Ishikawa (cell line): Measurements from ENCODE around the gene FASN.

Source experiments
- EP300 ChIP-seq: IDR thresholded peaks from 2 replicates; pipeline ENCODE4 v1.6.1; 2012; ENCODE audit warnings: borderline replicate concordance
- TAF1 ChIP-seq: IDR thresholded peaks from 2 replicates; pipeline ENCODE4 v1.6.1; 2012; ENCODE audit warnings: low read depth, mild to moderate bottlenecking
- ZBTB7A ChIP-seq: IDR thresholded peaks from 2 replicates; pipeline ENCODE4 v1.6.1; 2012; ENCODE audit warnings: low read depth

DNA sequence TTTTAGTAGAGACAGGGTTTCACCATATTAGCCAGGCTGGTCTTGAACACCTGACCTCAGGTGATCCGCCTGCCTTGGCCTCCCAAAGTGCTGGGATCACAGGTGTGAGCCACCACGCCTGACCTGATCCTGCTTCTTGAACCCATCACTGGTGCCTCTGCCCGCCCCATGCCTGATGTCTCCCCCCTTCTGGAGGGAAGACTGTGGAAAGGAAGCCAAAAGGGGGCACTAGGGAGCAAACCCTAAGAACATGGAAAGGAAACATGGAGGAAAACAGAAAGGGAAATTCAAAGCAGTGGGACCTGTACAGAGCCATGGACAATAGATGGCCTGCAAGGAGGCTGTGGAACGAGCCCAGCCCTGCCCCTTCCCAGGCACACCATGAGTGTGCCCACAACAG, 31.1 kb upstream of the FASN start:
- TF ChIP-seq TAF1: no peak
- no peak for TF ChIP-seq EP300
- no peak for TF ChIP-seq ZBTB7A
